Measurements from ENCODE around the gene GPRIN1.

GRCh38 chr5:176650354-176650884 lies 40.5 kb upstream of the GPRIN1 start:
- TF ChIP-seq, protein P1, sequence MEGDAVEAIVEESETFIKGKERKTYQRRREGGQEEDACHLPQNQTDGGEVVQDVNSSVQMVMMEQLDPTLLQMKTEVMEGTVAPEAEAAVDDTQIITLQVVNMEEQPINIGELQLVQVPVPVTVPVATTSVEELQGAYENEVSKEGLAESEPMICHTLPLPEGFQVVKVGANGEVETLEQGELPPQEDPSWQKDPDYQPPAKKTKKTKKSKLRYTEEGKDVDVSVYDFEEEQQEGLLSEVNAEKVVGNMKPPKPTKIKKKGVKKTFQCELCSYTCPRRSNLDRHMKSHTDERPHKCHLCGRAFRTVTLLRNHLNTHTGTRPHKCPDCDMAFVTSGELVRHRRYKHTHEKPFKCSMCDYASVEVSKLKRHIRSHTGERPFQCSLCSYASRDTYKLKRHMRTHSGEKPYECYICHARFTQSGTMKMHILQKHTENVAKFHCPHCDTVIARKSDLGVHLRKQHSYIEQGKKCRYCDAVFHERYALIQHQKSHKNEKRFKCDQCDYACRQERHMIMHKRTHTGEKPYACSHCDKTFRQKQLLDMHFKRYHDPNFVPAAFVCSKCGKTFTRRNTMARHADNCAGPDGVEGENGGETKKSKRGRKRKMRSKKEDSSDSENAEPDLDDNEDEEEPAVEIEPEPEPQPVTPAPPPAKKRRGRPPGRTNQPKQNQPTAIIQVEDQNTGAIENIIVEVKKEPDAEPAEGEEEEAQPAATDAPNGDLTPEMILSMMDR (IDR thresholded peaks at IDR 0.05; ENCODE audit: low read depth, low read length, poor library complexity, severe bottlenecking), result no peak
- TF ChIP-seq EZH2phosphoT487 (IDR thresholded peaks at IDR 0.05; ENCODE audit: borderline replicate concordance, low read length), result no peak

All from DOHH2 (cell line).